Ishikawa (cell line): ENCODE data around the gene C1orf105.

ENCODE experiments used
- EGR1 ChIP-seq: IDR thresholded peaks from 2 replicates; pipeline ENCODE4 v1.6.1; 2012
- EP300 ChIP-seq: IDR thresholded peaks from 2 replicates; pipeline ENCODE4 v1.6.1; 2012; ENCODE audit warnings: borderline replicate concordance
- FOXM1 ChIP-seq: IDR thresholded peaks from 2 replicates; pipeline ENCODE4 v1.6.1; 2012; ENCODE audit warnings: low read depth, borderline replicate concordance
- MAX ChIP-seq: IDR thresholded peaks from 2 replicates; pipeline ENCODE4 v1.6.1; 2012
- RAD21 ChIP-seq: IDR thresholded peaks from 2 replicates; pipeline ENCODE4 v1.6.1; 2012; ENCODE audit warnings: low read depth
- REST ChIP-seq: IDR thresholded peaks from 2 replicates; pipeline ENCODE4 v1.6.1; 2012; ENCODE audit warnings: low read depth, mild to moderate bottlenecking
- TCF12 ChIP-seq: IDR thresholded peaks from 2 replicates; pipeline ENCODE4 v1.6.1; 2012; ENCODE audit warnings: low read depth
- YY1 ChIP-seq: IDR thresholded peaks from 2 replicates; pipeline ENCODE4 v1.6.1; 2012; ENCODE audit warnings: low read depth
- ZBTB7A ChIP-seq: IDR thresholded peaks from 2 replicates; pipeline ENCODE4 v1.6.1; 2012; ENCODE audit warnings: low read depth

GRCh38 chr1:172425339-172425738 lies 4.9 kb downstream of the C1orf105 start:
- TF ChIP-seq TCF12: no peak
- TF ChIP-seq ZBTB7A: no peak
- TF ChIP-seq EP300: no peak
- no peak for TF ChIP-seq YY1
- no peak for TF ChIP-seq RAD21
- no peak for TF ChIP-seq MAX
- TF ChIP-seq EGR1: no peak
- TF ChIP-seq REST: no peak
- no peak for TF ChIP-seq FOXM1
